Measurements from ENCODE around the gene HLA-DRA.
"Not testable (repeated sequence)": the region's sequence is repeated elsewhere in the genome, so short reads cannot be mapped to it uniquely, and the experiment has no call there.

DNA sequence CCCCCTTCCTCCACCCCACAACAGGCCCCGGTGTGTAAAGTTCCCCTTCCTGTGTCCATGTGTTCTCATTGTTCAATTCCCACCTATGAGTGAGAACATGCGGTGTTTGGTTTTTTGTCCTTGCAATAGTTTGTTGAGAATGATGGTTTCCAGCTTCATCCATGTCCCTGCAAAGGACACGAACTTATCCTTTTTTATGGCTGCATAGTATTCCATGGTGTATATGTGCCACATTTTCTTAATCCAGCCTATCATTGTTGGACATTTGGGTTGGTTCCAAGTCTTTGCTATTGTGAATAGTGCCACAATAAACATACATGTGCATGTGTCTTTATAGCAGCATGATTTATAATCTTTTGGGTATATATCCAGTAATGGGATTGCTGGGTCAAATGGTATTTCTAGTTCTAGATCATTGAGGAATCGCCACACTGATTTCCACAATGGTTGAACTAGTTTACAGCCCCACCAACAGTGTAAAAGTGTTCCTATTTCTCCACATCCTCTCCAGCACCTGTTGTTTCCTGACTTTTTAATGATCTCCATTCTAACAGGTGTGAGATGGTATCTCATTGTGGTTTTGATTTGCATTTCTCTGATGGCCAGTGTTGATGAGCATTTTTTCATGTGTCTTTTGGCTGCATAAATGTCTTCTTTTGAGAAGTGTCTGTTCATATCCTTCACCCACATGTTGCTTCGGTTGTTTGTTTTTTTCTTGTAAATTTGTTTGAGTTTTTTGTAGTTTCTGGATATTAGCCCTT is 28.2 kb downstream of the HLA-DRA start:
- TF ChIP-seq, protein P1, sequence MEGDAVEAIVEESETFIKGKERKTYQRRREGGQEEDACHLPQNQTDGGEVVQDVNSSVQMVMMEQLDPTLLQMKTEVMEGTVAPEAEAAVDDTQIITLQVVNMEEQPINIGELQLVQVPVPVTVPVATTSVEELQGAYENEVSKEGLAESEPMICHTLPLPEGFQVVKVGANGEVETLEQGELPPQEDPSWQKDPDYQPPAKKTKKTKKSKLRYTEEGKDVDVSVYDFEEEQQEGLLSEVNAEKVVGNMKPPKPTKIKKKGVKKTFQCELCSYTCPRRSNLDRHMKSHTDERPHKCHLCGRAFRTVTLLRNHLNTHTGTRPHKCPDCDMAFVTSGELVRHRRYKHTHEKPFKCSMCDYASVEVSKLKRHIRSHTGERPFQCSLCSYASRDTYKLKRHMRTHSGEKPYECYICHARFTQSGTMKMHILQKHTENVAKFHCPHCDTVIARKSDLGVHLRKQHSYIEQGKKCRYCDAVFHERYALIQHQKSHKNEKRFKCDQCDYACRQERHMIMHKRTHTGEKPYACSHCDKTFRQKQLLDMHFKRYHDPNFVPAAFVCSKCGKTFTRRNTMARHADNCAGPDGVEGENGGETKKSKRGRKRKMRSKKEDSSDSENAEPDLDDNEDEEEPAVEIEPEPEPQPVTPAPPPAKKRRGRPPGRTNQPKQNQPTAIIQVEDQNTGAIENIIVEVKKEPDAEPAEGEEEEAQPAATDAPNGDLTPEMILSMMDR (IDR thresholded peaks at IDR 0.05; ENCODE audit: low read depth, low read length): not testable (repeated sequence)
- TF ChIP-seq EZH2phosphoT487 (IDR thresholded peaks at IDR 0.05; ENCODE audit: low read depth): not testable (repeated sequence)

Data from OCI-LY3 (cell line).